ENCODE data around the gene MAPRE3.

MAPRE3 gene

DNA sequence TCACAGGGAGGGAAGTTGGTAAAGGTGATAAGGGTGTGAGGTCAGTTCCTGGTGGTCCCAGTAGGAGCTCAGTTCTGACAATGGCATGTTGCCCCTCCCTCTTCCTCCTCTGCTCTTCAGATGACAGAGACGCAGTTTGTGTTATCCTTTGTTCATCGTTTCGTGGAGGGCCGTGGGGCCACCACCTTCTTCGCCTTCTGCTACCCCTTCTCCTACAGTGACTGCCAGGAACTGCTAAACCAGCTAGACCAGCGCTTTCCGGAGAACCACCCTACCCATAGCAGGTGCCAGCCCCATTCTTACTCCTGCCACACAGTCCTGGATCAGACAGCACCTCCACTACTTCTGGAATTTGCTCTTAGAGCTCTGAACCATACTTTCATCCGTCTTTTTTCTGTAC is 83.3 kb downstream of the MAPRE3 start:
- ATAC-seq, result no peak
- TF ChIP-seq ESRRG (CRISPR knock-in tag; IDR thresholded peaks at IDR 0.05) (no peak), TOX (CRISPR knock-in tag; IDR thresholded peaks at IDR 0.05; ENCODE audit: borderline replicate concordance) (no peak), ZFP3 (CRISPR knock-in tag; IDR thresholded peaks at IDR 0.05) (no peak), BACH2 (CRISPR knock-in tag; IDR thresholded peaks at IDR 0.05; ENCODE audit: borderline replicate concordance) (no peak), ZNF565 (CRISPR knock-in tag; conservative IDR thresholded peaks at IDR 0.05; ENCODE audit: low read depth) (no peak), RARB (CRISPR knock-in tag; IDR thresholded peaks at IDR 0.05) (no peak), CSDC2 (CRISPR knock-in tag; IDR thresholded peaks at IDR 0.05) (no peak), ZNF8 (CRISPR knock-in tag; IDR thresholded peaks at IDR 0.05) (no peak), OSR1 (CRISPR knock-in tag; IDR thresholded peaks at IDR 0.05) (no peak), ZFP30 (CRISPR knock-in tag; IDR thresholded peaks at IDR 0.05) (no peak), ARNTL (CRISPR knock-in tag; IDR thresholded peaks at IDR 0.05; ENCODE audit: borderline replicate concordance, low read depth) (no peak), ZC3H10 (CRISPR knock-in tag; IDR thresholded peaks at IDR 0.05) (no peak), GLIS3 (CRISPR knock-in tag; IDR thresholded peaks at IDR 0.05) (no peak), ZNF70 (CRISPR knock-in tag; IDR thresholded peaks at IDR 0.05) (no peak), TCF4 (CRISPR knock-in tag; IDR thresholded peaks at IDR 0.05; ENCODE audit: borderline replicate concordance) (no peak)
- TF ChIP-seq, protein P1, sequence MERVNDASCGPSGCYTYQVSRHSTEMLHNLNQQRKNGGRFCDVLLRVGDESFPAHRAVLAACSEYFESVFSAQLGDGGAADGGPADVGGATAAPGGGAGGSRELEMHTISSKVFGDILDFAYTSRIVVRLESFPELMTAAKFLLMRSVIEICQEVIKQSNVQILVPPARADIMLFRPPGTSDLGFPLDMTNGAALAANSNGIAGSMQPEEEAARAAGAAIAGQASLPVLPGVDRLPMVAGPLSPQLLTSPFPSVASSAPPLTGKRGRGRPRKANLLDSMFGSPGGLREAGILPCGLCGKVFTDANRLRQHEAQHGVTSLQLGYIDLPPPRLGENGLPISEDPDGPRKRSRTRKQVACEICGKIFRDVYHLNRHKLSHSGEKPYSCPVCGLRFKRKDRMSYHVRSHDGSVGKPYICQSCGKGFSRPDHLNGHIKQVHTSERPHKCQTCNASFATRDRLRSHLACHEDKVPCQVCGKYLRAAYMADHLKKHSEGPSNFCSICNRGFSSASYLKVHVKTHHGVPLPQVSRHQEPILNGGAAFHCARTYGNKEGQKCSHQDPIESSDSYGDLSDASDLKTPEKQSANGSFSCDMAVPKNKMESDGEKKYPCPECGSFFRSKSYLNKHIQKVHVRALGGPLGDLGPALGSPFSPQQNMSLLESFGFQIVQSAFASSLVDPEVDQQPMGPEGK (CRISPR knock-in tag; IDR thresholded peaks at IDR 0.05; ENCODE audit: borderline replicate concordance), result no peak
- TF ChIP-seq, protein P2, sequence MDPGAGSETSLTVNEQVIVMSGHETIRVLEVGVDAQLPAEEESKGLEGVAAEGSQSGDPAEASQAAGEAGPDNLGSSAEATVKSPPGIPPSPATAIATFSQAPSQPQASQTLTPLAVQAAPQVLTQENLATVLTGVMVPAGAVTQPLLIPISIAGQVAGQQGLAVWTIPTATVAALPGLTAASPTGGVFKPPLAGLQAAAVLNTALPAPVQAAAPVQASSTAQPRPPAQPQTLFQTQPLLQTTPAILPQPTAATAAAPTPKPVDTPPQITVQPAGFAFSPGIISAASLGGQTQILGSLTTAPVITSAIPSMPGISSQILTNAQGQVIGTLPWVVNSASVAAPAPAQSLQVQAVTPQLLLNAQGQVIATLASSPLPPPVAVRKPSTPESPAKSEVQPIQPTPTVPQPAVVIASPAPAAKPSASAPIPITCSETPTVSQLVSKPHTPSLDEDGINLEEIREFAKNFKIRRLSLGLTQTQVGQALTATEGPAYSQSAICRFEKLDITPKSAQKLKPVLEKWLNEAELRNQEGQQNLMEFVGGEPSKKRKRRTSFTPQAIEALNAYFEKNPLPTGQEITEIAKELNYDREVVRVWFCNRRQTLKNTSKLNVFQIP (CRISPR knock-in tag; IDR thresholded peaks at IDR 0.05; ENCODE audit: borderline replicate concordance, low read depth), result no peak
- TF ChIP-seq, protein P3, sequence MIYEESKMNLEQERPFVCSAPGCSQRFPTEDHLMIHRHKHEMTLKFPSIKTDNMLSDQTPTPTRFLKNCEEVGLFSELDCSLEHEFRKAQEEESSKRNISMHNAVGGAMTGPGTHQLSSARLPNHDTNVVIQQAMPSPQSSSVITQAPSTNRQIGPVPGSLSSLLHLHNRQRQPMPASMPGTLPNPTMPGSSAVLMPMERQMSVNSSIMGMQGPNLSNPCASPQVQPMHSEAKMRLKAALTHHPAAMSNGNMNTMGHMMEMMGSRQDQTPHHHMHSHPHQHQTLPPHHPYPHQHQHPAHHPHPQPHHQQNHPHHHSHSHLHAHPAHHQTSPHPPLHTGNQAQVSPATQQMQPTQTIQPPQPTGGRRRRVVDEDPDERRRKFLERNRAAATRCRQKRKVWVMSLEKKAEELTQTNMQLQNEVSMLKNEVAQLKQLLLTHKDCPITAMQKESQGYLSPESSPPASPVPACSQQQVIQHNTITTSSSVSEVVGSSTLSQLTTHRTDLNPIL (CRISPR knock-in tag; IDR thresholded peaks at IDR 0.05; ENCODE audit: low read depth), result no peak

DNA sequence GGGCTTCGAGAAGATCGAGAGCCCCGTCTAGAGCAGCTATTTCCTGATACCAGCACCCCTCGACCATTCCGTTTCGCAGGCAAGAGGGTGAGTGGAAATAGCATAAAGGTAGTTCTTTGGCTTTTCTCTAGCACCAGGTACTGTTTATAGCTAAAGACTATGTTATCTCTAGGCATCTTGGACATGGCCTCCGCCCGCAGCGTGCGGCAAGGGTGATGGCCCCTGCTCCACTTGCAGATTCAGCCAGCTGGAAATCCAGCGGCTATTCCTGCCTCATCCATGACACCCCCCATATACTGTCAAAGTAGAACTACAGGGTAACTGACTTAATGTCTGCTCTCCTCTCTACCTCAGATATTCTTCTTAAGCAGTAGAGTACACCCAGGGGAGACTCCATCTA is 84.3 kb downstream of the MAPRE3 start:
- no peak for ATAC-seq
- no peak for TF ChIP-seq ZNF565 (CRISPR knock-in tag; conservative IDR thresholded peaks at IDR 0.05; ENCODE audit: low read depth)
- no peak for TF ChIP-seq ISL1 (CRISPR knock-in tag; IDR thresholded peaks at IDR 0.05)

DNA sequence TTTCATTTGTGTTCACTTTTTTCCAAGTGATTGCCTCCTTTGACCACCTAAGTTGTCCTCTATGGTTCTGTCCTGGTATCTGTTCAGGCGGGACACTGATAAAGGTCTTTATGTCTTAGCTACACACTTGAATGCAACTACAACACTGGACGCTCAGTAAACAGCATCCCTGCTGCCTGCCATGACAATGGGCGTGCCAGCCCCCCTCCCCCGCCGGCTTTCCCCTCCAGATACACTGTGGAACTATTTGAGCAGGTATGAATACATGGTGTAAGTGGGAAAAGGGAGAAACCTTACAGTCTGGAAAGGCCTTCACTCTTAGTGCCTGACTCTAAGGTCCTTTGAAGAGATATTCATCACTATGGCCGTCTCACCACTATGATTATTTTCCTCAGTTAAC is 86.7 kb downstream of the MAPRE3 start:
- no peak for ATAC-seq
- no peak for TF ChIP-seq TOX (CRISPR knock-in tag; IDR thresholded peaks at IDR 0.05; ENCODE audit: borderline replicate concordance)
- TF ChIP-seq GLIS3 (CRISPR knock-in tag; IDR thresholded peaks at IDR 0.05), result no peak
- no peak for TF ChIP-seq OSR1 (CRISPR knock-in tag; IDR thresholded peaks at IDR 0.05)
- TF ChIP-seq ESRRG (CRISPR knock-in tag; IDR thresholded peaks at IDR 0.05), result no peak
- TF ChIP-seq, protein P2 (CRISPR knock-in tag; IDR thresholded peaks at IDR 0.05; ENCODE audit: borderline replicate concordance, low read depth), result no peak
- TF ChIP-seq ZNF70 (CRISPR knock-in tag; IDR thresholded peaks at IDR 0.05), result no peak
- no peak for TF ChIP-seq ZNF8 (CRISPR knock-in tag; IDR thresholded peaks at IDR 0.05)
- TF ChIP-seq, protein P4, sequence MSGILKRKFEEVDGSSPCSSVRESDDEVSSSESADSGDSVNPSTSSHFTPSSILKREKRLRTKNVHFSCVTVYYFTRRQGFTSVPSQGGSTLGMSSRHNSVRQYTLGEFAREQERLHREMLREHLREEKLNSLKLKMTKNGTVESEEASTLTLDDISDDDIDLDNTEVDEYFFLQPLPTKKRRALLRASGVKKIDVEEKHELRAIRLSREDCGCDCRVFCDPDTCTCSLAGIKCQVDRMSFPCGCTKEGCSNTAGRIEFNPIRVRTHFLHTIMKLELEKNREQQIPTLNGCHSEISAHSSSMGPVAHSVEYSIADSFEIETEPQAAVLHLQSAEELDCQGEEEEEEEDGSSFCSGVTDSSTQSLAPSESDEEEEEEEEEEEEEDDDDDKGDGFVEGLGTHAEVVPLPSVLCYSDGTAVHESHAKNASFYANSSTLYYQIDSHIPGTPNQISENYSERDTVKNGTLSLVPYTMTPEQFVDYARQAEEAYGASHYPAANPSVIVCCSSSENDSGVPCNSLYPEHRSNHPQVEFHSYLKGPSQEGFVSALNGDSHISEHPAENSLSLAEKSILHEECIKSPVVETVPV (CRISPR knock-in tag; IDR thresholded peaks at IDR 0.05), result no peak
- TF ChIP-seq ZFP3 (CRISPR knock-in tag; IDR thresholded peaks at IDR 0.05), result no peak
- TF ChIP-seq ZNF565 (CRISPR knock-in tag; conservative IDR thresholded peaks at IDR 0.05; ENCODE audit: low read depth), result no peak

DNA sequence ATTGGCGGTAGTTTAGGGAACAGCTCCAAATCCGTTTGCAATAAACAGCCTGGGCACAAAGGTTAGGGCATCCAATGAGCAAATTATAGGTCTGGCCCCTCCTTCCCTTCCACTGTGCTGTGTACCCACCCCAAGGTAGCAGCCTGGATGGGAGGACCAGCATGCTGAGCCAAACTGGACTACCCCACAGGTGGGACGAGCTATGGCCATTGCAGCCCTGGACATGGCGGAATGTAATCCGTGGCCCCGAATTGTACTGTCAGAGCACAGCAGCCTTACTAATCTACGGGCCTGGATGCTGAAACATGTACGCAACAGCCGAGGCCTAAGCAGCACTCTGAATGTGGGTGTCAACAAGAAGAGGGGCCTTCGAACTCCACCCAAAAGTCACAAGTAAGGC is 87.8 kb downstream of the MAPRE3 start:
- no peak for TF ChIP-seq ARNTL (CRISPR knock-in tag; IDR thresholded peaks at IDR 0.05; ENCODE audit: borderline replicate concordance, low read depth)
- TF ChIP-seq ZFP3 (CRISPR knock-in tag; IDR thresholded peaks at IDR 0.05), result no peak
- TF ChIP-seq ESRRG (CRISPR knock-in tag; IDR thresholded peaks at IDR 0.05), result no peak
- TF ChIP-seq BACH2 (CRISPR knock-in tag; IDR thresholded peaks at IDR 0.05; ENCODE audit: borderline replicate concordance), result no peak
- TF ChIP-seq, protein P1 (CRISPR knock-in tag; IDR thresholded peaks at IDR 0.05; ENCODE audit: borderline replicate concordance), result no peak
- no peak for TF ChIP-seq ISL1 (CRISPR knock-in tag; IDR thresholded peaks at IDR 0.05)
- no peak for TF ChIP-seq ZFP30 (CRISPR knock-in tag; IDR thresholded peaks at IDR 0.05)
- TF ChIP-seq CSDC2 (CRISPR knock-in tag; IDR thresholded peaks at IDR 0.05), result no peak
- TF ChIP-seq ZNF8 (CRISPR knock-in tag; IDR thresholded peaks at IDR 0.05), result no peak
- no peak for TF ChIP-seq ZNF70 (CRISPR knock-in tag; IDR thresholded peaks at IDR 0.05)
- TF ChIP-seq, protein P4 (CRISPR knock-in tag; IDR thresholded peaks at IDR 0.05), result no peak
- no peak for TF ChIP-seq ZC3H10 (CRISPR knock-in tag; IDR thresholded peaks at IDR 0.05)
- TF ChIP-seq GLIS3 (CRISPR knock-in tag; IDR thresholded peaks at IDR 0.05), result no peak
- no peak for TF ChIP-seq ZNF565 (CRISPR knock-in tag; conservative IDR thresholded peaks at IDR 0.05; ENCODE audit: low read depth)
- no peak for TF ChIP-seq TCF4 (CRISPR knock-in tag; IDR thresholded peaks at IDR 0.05; ENCODE audit: borderline replicate concordance)
- no peak for ATAC-seq

All from SK-N-SH treated with all-trans-retinoic acid at 6 μM for 48 hours (cell line).